Astrocyte (in vitro differentiated cells and primary cell): ENCODE results near the gene ZBTB12.

Experiments
- EZH2 ChIP-seq: IDR thresholded peaks from 2 replicates; pipeline ENCODE4 v1.6.1; 2012; ENCODE audit warnings: mild to moderate bottlenecking, low read length, inconsistent platforms; ENCODE audit not compliant: insufficient read depth
- TF ChIP-seq, protein P1 (sequence below): IDR thresholded peaks from 2 replicates; pipeline ENCODE4 v1.5.1; 2011; ENCODE audit warnings: low read depth, mild to moderate bottlenecking, inconsistent platforms, low read length, moderate library complexity; ENCODE audit not compliant: insufficient read depth

DNA sequence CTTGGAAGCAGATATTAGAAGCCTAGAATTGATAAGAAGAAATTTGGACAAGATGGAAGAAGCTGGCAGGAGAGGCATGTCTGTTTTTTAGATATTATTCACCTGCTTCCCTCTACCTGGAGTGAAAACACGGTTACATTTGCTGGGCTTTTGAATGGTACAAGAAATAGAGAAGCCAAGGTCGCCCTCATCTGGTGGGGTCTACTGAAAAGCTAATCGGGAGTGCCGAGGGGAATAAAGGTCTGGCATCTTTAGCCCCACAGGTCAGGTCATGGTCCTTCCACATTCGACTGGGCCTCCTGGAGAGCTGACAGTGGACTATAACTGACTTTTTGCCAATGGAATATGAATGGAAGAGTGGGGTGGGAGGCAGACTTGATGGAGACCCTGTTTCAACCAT lies 21.1 kb upstream of the ZBTB12 start:
- no peak for TF ChIP-seq EZH2
- TF ChIP-seq, protein P1, sequence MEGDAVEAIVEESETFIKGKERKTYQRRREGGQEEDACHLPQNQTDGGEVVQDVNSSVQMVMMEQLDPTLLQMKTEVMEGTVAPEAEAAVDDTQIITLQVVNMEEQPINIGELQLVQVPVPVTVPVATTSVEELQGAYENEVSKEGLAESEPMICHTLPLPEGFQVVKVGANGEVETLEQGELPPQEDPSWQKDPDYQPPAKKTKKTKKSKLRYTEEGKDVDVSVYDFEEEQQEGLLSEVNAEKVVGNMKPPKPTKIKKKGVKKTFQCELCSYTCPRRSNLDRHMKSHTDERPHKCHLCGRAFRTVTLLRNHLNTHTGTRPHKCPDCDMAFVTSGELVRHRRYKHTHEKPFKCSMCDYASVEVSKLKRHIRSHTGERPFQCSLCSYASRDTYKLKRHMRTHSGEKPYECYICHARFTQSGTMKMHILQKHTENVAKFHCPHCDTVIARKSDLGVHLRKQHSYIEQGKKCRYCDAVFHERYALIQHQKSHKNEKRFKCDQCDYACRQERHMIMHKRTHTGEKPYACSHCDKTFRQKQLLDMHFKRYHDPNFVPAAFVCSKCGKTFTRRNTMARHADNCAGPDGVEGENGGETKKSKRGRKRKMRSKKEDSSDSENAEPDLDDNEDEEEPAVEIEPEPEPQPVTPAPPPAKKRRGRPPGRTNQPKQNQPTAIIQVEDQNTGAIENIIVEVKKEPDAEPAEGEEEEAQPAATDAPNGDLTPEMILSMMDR = no peak
